AG04450 (cell line): ENCODE results near the gene GPC5. TPM values are rescaled to one million over a fixed set of nuclear protein-coding genes. Genes with fewer than 3 reads are reported as not detected.

ENCODE experiments used
- CTCF ChIA-PET: fragments of 300-600, 350-600 bp; formaldehyde crosslinking; extraction: SDS; loops from one replicate; lab custom pipeline; 2022; ENCODE audit warnings: antibody characterized with exemption, inconsistent platforms; lab: Charles Lee
- POLR2A ChIA-PET: fragments of 350-600 bp; formaldehyde crosslinking; extraction: SDS; loops from one replicate; lab custom pipeline; 2021; ENCODE audit warnings: antibody characterized with exemption, inconsistent platforms; lab: Yijun Ruan, JAX
- DNase-seq: peaks from one replicate; pipeline ENCODE4 v3.0.0-alpha.2; 2011; ENCODE audit warnings: low read depth, low spot score
- H3K27ac ChIP-seq: one replicate; pipeline ENCODE4 v1.5.1; 2012; ENCODE audit warnings: low read depth, low read length, control low read depth
- H3K27me3 ChIP-seq: one replicate; pipeline ENCODE4 v1.6.0; 2012; ENCODE audit warnings: low read length; ENCODE audit not compliant: control insufficient read depth, insufficient read depth
- H3K4me3 ChIP-seq: 2 replicates; pipeline ENCODE4 v1.5.1; 2011; ENCODE audit warnings: mild to moderate bottlenecking, low read depth, low read length, control low read depth
- H3K9me3 ChIP-seq: 2 replicates; pipeline ENCODE4 v1.5.1; 2012; ENCODE audit warnings: low read length; ENCODE audit not compliant: control insufficient read depth, insufficient read depth
- CTCF ChIP-seq: IDR thresholded peaks from 2 replicates; pipeline ENCODE4 v1.5.1; 2011; ENCODE audit warnings: low read depth, low read length, control low read depth, inconsistent platforms
- polyA plus RNA-seq: library from polyadenylated mRNA; depleted of rRNA; stranded (reverse); fragments of >200 nt; gene quantifications from 2 replicates; pipeline ENCODE4 v1.2.3, GENCODE V29; 2011

Gene GPC5
- polyA plus RNA-seq, 1 experiment = 3.6 TPM

DNA sequence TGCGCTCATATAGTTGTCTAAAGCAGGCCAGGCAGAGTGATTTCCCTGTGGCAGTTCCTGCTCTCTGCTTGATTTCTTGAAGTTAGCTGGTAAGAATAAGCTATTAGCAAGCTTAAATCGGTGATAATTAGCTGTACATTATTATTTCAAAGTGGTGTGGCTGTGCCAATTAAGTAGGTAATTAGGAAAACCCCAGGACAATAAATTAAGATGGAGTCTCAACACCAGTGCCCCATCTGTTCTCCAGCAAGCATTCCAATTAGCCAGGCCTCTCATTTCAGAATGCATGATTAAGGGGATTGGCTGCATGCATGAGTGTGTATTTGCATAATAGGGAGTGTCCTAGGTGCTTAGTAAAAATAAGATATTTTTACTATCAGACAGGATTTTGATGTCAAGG, 342.3 kb downstream of the GPC5 start:
- POLR2A ChIA-PET = no interaction called here
- Histone ChIP-seq H3K27me3 (no peaks in the 10 kb centered on the region), H3K27ac (no peak overlapping the region), H3K9me3 (no peaks in the 10 kb centered on the region), H3K4me3 (no peak overlapping the region)
- TF ChIP-seq CTCF = no peak
- CTCF ChIA-PET = interaction anchor here (1.0 to 1.1 kb wide), 2 partner anchors 18 kb away, joined by 3 read pairs; no protein-coding TSS in a partner anchor
- no peak for DNase-seq

DNA sequence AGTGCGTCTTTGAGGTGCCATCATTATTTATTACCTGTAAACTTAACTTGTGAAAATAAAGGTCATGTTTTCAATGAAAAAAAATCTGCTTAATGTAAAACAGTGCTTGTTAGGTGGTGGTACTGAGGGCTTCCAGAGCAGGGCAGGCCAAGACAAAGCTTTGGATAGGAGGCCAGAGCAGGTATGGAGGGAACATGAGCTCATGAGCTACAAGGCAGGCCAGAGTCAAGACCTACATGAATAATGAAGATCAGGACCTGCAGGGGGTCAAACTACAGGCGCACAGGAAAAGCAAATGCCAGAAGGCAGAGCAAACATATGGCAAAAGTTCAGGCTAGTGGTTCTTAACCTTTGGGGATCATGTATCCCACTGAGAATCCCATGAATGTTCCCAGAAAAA, 343.5 kb downstream of the GPC5 start:
- H3K27me3 ChIP-seq = no peaks in the 10 kb centered on the region
- CTCF ChIA-PET = interaction anchor here (1.0 kb wide), 1 partner anchor 19 kb away, joined by 3 read pairs; no protein-coding TSS in a partner anchor
- no peak for TF ChIP-seq CTCF
- no peak for DNase-seq
- no peak overlapping the region for H3K27ac ChIP-seq
- H3K9me3 ChIP-seq = no peaks in the 10 kb centered on the region
- H3K4me3 ChIP-seq = no peak overlapping the region
- POLR2A ChIA-PET = no interaction called here

DNA sequence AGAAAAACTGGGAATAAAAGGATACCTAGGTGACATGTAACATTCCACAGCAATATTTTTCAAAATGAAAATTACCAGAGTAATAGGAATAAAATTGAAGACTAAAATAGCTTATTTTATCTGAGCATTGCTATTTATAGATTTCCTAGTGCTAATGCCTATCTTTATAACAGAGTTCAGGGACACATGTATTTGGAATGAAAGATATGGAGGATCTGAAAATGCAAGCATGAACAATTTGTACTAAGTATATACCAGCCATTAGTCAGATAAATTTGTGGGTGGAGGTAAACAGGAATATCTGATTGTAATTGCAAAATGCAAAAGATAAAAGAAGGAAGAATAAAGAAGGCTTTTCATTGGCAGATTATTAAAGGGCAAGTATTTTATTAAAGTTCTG, 345.9 kb downstream of the GPC5 start:
- no peak overlapping the region for H3K27ac ChIP-seq
- TF ChIP-seq CTCF = no peak
- POLR2A ChIA-PET = no interaction called here
- H3K4me3 ChIP-seq = no peak overlapping the region
- no peaks in the 10 kb centered on the region for H3K9me3 ChIP-seq
- H3K27me3 ChIP-seq = no peaks in the 10 kb centered on the region
- CTCF ChIA-PET = no interaction called here
- no peak for DNase-seq

DNA sequence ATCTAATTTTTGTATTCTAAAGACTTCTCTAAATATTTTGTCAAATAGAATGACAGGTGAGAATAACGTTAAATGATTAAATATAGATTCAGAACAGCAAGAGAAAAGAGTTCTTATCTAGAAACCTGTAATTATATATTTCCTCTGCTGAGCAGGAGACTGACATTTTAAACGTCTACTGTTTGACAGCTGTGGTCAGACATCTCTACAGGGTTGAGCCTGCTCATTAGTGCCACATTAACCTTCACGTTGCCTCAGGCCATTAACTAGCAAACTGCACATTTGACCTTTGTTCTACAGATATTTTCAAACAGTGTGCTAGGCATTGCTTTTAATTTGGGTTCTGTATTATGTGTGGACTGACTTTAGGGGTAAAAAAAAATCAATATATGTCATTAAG, 347.5 kb downstream of the GPC5 start:
- Histone ChIP-seq H3K9me3 (no peaks in the 10 kb centered on the region), H3K27me3 (no peaks in the 10 kb centered on the region), H3K27ac (no peak overlapping the region), H3K4me3 (no peak overlapping the region)
- ChIA-PET POLR2A (no interaction called here), CTCF (no interaction called here)
- no peak for DNase-seq
- TF ChIP-seq CTCF = no peak

DNA sequence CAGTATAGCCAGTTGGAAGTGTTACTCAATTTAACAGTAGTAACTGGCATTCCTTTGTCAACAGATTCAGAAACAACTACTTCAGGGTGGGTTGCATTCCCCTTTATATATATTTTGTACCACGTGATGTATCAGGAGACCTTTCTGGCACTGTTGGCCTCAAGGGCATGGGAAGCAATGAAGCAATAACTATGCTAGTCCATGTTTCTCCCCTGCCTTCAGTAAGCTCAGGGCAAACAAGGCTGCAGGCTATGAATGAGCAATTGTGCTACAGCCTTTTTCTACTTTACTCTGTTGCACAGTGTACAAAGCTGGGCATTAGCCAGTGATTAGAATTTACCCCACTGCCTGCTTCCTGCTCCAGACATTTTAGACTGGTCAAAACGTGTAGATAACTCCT, 348.8 kb downstream of the GPC5 start:
- ChIA-PET POLR2A (no interaction called here), CTCF (no interaction called here)
- H3K27ac ChIP-seq = no peak overlapping the region
- no peak overlapping the region for H3K4me3 ChIP-seq
- DNase-seq = no peak
- no peaks in the 10 kb centered on the region for H3K27me3 ChIP-seq
- TF ChIP-seq CTCF = no peak
- no peaks in the 10 kb centered on the region for H3K9me3 ChIP-seq
